PFSK-1 (cell line): ENCODE data around the gene PFKFB3.

Source experiments
- FOXP2 ChIP-seq: optimal IDR thresholded peaks from 2 replicates; pipeline ENCODE3; 2011; ENCODE audit warnings: borderline replicate concordance, control low read depth, inconsistent platforms; ENCODE audit not compliant: insufficient read depth; ENCODE audit errors: extremely low read length, extremely low read depth
- POLR2AphosphoS5 ChIP-seq: IDR thresholded peaks from 2 replicates; pipeline ENCODE4 v1.6.1; 2012; ENCODE audit warnings: low read depth, mild to moderate bottlenecking, control low read depth, low read length, moderate library complexity
- REST ChIP-seq, 2 experiments: IDR thresholded peaks; 2 replicates each; pipeline versions ENCODE4 v1.6.1 to v1.8.0; 2011 to 2012; ENCODE audit warnings: low read depth in 2 of 2, low read length in 2 of 2, control low read depth in 1 of 2, inconsistent platforms in 1 of 2, mild to moderate bottlenecking in 1 of 2, moderate library complexity in 1 of 2; ENCODE audit not compliant: insufficient read depth in 1 of 2
- SIN3A ChIP-seq: IDR thresholded peaks from 2 replicates; pipeline ENCODE4 v1.6.1; 2012; ENCODE audit warnings: mild to moderate bottlenecking, low read length, moderate library complexity, borderline replicate concordance; ENCODE audit not compliant: insufficient read depth
- TAF1 ChIP-seq: IDR thresholded peaks from 2 replicates; pipeline ENCODE4 v1.6.1; 2012; ENCODE audit warnings: low read length, control low read depth, borderline replicate concordance; ENCODE audit not compliant: insufficient read depth

Gene PFKFB3

GRCh38 chr10:6267941-6268340 lies 65.2 kb downstream of the PFKFB3 start:
- TF ChIP-seq FOXP2 = no peak

- no peak for TF ChIP-seq FOXP2
- TF ChIP-seq TAF1 = no peak
- no peak for TF ChIP-seq POLR2AphosphoS5
- no peak for TF ChIP-seq SIN3A
- TF ChIP-seq REST (IDR thresholded peaks at IDR 0.05; ENCODE audit: insufficient read depth in 1 of 2, low read depth in 2 of 2, low read length in 2 of 2) = no peak
Observed at GRCh38 chr10:6269432-6269831, 66.7 kb downstream of the PFKFB3 start.

GRCh38 chr10:6269953-6270867 lies 67.5 kb downstream of the PFKFB3 start:
- no peak for TF ChIP-seq SIN3A
- TF ChIP-seq POLR2AphosphoS5 = no peak
- TF ChIP-seq TAF1 = no peak
- TF ChIP-seq REST (IDR thresholded peaks at IDR 0.05; ENCODE audit: insufficient read depth in 1 of 2, low read depth in 2 of 2, low read length in 2 of 2) = no peak
- no peak for TF ChIP-seq FOXP2

GRCh38 chr10:6270951-6271350 lies 68.2 kb downstream of the PFKFB3 start:
- no peak for TF ChIP-seq FOXP2
- TF ChIP-seq REST (IDR thresholded peaks at IDR 0.05; ENCODE audit: insufficient read depth in 1 of 2, low read depth in 2 of 2, low read length in 2 of 2) = no peak
- TF ChIP-seq POLR2AphosphoS5 = no peak
- no peak for TF ChIP-seq SIN3A
- no peak for TF ChIP-seq TAF1

GRCh38 chr10:6271663-6272062 lies 68.9 kb downstream of the PFKFB3 start:
- TF ChIP-seq FOXP2 (no peak), SIN3A (no peak), REST (IDR thresholded peaks at IDR 0.05; ENCODE audit: insufficient read depth in 1 of 2, low read depth in 2 of 2, low read length in 2 of 2) (no peak), TAF1 (no peak)
